Renal cortical epithelial cell (primary cell): ENCODE measurements around the gene MAB21L1. TPM values are rescaled to one million over a fixed set of nuclear protein-coding genes. Genes with fewer than 3 reads are reported as not detected.

ENCODE experiments used
- DNase-seq: peaks from one replicate; pipeline ENCODE4 v3.0.0-alpha.2; 2011; ENCODE audit warnings: low read depth
- total RNA-seq: library from RNA; depleted of rRNA; stranded (reverse); fragments of >200 nt; gene quantifications from 2 replicates; pipeline ENCODE4 v1.2.3, GENCODE V29; 2014

The MAB21L1 gene
- total RNA-seq = not detected in 2 replicates

- no peak for DNase-seq
These were observed at the start of gene MAB21L1 for GRCh38 chr13:35475960-35476943. MAB21L1 (minus strand) TSS chr13:35476689; CDS start chr13:35476138, 551 bp downstream.

GRCh38 chr13:35524171-35524570, 47.7 kb upstream of the MAB21L1 start:
- no peak for DNase-seq

- no peak for DNase-seq
These were observed 42.0 kb upstream of the MAB21L1 start for GRCh38 chr13:35518337-35518946.

- DNase-seq = no peak
These were observed 38.5 kb upstream of the MAB21L1 start for GRCh38 chr13:35514801-35515502.

- no peak for DNase-seq
These were observed 37.6 kb upstream of the MAB21L1 start for GRCh38 chr13:35514061-35514477.

- DNase-seq = peak; percentile 86
These were observed 35.9 kb upstream of the MAB21L1 start for GRCh38 chr13:35512271-35512920.

GRCh38 chr13:35502456-35502855, 26.0 kb upstream of the MAB21L1 start:
- DNase-seq = no peak

- DNase-seq = no peak
These were observed 25.3 kb upstream of the MAB21L1 start for GRCh38 chr13:35501661-35502235.

- DNase-seq = no peak
These were observed 23.7 kb upstream of the MAB21L1 start for GRCh38 chr13:35500144-35500543.

- no peak for DNase-seq
These were observed 23.2 kb upstream of the MAB21L1 start for GRCh38 chr13:35499676-35500075.

GRCh38 chr13:35499196-35499662, 22.7 kb upstream of the MAB21L1 start:
- DNase-seq = no peak

GRCh38 chr13:35498231-35498630, 21.7 kb upstream of the MAB21L1 start:
- DNase-seq = no peak

- no peak for DNase-seq
These were observed 20.4 kb upstream of the MAB21L1 start for GRCh38 chr13:35496761-35497386.

GRCh38 chr13:35496006-35496405, 19.5 kb upstream of the MAB21L1 start:
- no peak for DNase-seq

- no peak for DNase-seq
These were observed 12.6 kb upstream of the MAB21L1 start for GRCh38 chr13:35489050-35489449.

- DNase-seq = no peak
These were observed 8.9 kb upstream of the MAB21L1 start for GRCh38 chr13:35485424-35485823.

- no peak for DNase-seq
These were observed 7.9 kb upstream of the MAB21L1 start for GRCh38 chr13:35484384-35484783.

- no peak for DNase-seq
These were observed 7.3 kb upstream of the MAB21L1 start for GRCh38 chr13:35483761-35484160.

GRCh38 chr13:35482527-35482926, 6.0 kb upstream of the MAB21L1 start:
- no peak for DNase-seq

GRCh38 chr13:35481777-35482176, 5.3 kb upstream of the MAB21L1 start:
- DNase-seq = no peak

- no peak for DNase-seq
These were observed 3.9 kb upstream of the MAB21L1 start for GRCh38 chr13:35480346-35480745.
